ENCODE data around the gene GIPC1. TPM values are rescaled to one million over a fixed set of nuclear protein-coding genes. Genes with fewer than 3 reads are reported as not detected.

GIPC1 gene
- total RNA-seq, 1 donor from 2014 or later = 41.8 TPM

DNA sequence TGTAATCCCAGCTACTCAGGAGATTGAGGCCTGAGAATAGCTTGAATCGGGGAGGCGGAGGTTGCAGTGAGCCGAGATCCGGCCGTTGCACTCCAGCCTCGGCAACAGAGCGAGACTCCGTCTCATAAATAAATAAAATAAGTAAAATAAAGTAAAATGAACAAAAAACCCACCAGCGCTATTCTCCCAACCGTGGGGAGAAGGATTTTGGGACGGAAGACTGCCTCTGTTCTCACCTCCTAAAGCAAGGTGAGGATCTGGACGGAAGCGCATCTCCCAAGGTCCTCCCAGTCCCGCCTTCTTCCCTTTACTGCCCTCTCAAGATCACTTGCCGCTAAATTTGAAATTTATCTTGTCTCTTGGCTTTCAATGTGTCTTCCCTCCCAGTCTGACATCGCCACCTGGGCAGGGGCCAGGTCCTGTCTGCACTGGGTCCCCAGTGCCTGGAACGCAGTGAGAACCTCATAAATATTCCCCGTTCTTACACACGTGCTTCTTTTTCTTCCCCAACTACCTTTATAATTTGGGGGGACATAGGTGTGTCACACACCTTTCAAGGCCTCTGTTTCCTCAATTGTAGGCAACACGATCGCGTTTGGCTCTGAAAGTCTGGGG lies 23.4 kb upstream of the GIPC1 start:
- Histone ChIP-seq H3K4me3 (ENCODE audit: low read length in 3 of 3) (peak overlapping the region in 1 of 3 donors; percentile 30), H3K9ac (ENCODE audit: low read depth in 1 of 3, low read length in 3 of 3) (peak overlapping the region in 2 of 3 donors; percentile 74 to 83), H3K27me3 (ENCODE audit: control insufficient read depth in 3 of 3, insufficient read depth in 3 of 3, low read length in 3 of 3) (no peaks in the 10 kb centered on the region), H3K36me3 (ENCODE audit: control insufficient read depth in 3 of 3, insufficient read depth in 3 of 3, low read length in 3 of 3) (peaks cover 22 to 26% (median 25%) of the 10 kb centered on the region in 3 donors), H3K4me1 (ENCODE audit: control insufficient read depth in 3 of 3, insufficient read depth in 3 of 3, low read length in 3 of 3) (peaks cover 32 to 49% (median 40%) of the 10 kb centered on the region in 3 donors), H3K27ac (ENCODE audit: low read depth, low read length) (peak overlapping the region; percentile 96), H3K9me3 (ENCODE audit: control insufficient read depth in 3 of 3, low read length in 3 of 3) (no peaks in the 10 kb centered on the region)

- H3K27me3 ChIP-seq (ENCODE audit: control insufficient read depth in 3 of 3, insufficient read depth in 3 of 3, low read length in 3 of 3) = no peaks in the 10 kb centered on the region
Observed at GRCh38 chr19:14517840-14518505, 22.0 kb upstream of the GIPC1 start, which contains the start of gene DNAJB1. Gene DNAJB1, minus strand, starts transcription at chr19:14518397. Its CDS starts 48 bp downstream, at chr19:14518349.

GRCh38 chr19:14517446-14517839 lies 21.5 kb upstream of the GIPC1 start:
- Histone ChIP-seq H3K27ac (ENCODE audit: low read depth, low read length) (peak overlapping the region; percentile 99), H3K27me3 (ENCODE audit: control insufficient read depth in 3 of 3, insufficient read depth in 3 of 3, low read length in 3 of 3) (no peaks in the 10 kb centered on the region), H3K4me1 (ENCODE audit: control insufficient read depth in 3 of 3, insufficient read depth in 3 of 3, low read length in 3 of 3) (peaks cover 40 to 52% (median 50%) of the 10 kb centered on the region in 3 donors), H3K9ac (ENCODE audit: low read depth in 1 of 3, low read length in 3 of 3) (peak overlapping the region; percentile 80 to 100 (median 99)), H3K9me3 (ENCODE audit: control insufficient read depth in 3 of 3, low read length in 3 of 3) (no peaks in the 10 kb centered on the region), H3K36me3 (ENCODE audit: control insufficient read depth in 3 of 3, insufficient read depth in 3 of 3, low read length in 3 of 3) (peaks cover 25 to 33% (median 31%) of the 10 kb centered on the region in 3 donors), H3K4me3 (ENCODE audit: low read length in 3 of 3) (peak overlapping the region; percentile 79 to 96 (median 95))

More at GRCh38 chr19:14517840-14518505, 22.0 kb upstream of the GIPC1 start, which contains the start of gene DNAJB1:
- Histone ChIP-seq H3K9me3 (ENCODE audit: control insufficient read depth in 3 of 3, low read length in 3 of 3) (no peaks in the 10 kb centered on the region), H3K4me1 (ENCODE audit: control insufficient read depth in 3 of 3, insufficient read depth in 3 of 3, low read length in 3 of 3) (peaks cover 40 to 52% (median 47%) of the 10 kb centered on the region in 3 donors), H3K9ac (ENCODE audit: low read depth in 1 of 3, low read length in 3 of 3) (peak within 1 kb of the TSS; percentile 97 to 100 (median 99)), H3K27ac (ENCODE audit: low read depth, low read length) (peak within 1 kb of the TSS; percentile 99), H3K4me3 (ENCODE audit: low read length in 3 of 3) (peak within 1 kb of the TSS; percentile 89 to 96 (median 95)), H3K36me3 (ENCODE audit: control insufficient read depth in 3 of 3, insufficient read depth in 3 of 3, low read length in 3 of 3) (peaks cover 25 to 33% (median 31%) of the 10 kb centered on the region in 3 donors)

- Histone ChIP-seq H3K4me3 (ENCODE audit: low read length in 3 of 3) (peak overlapping the region; percentile 79 to 96 (median 95)), H3K9me3 (ENCODE audit: control insufficient read depth in 3 of 3, low read length in 3 of 3) (no peaks in the 10 kb centered on the region), H3K27me3 (ENCODE audit: control insufficient read depth in 3 of 3, insufficient read depth in 3 of 3, low read length in 3 of 3) (no peaks in the 10 kb centered on the region), H3K4me1 (ENCODE audit: control insufficient read depth in 3 of 3, insufficient read depth in 3 of 3, low read length in 3 of 3) (peaks cover 40 to 52% (median 50%) of the 10 kb centered on the region in 3 donors), H3K27ac (ENCODE audit: low read depth, low read length) (peak overlapping the region; percentile 99), H3K36me3 (ENCODE audit: control insufficient read depth in 3 of 3, insufficient read depth in 3 of 3, low read length in 3 of 3) (peaks cover 25 to 31% (median 31%) of the 10 kb centered on the region in 3 donors), H3K9ac (ENCODE audit: low read depth in 1 of 3, low read length in 3 of 3) (peak overlapping the region; percentile 80 to 100 (median 99))
Observed at GRCh38 chr19:14516746-14517438, 21.0 kb upstream of the GIPC1 start.

DNA sequence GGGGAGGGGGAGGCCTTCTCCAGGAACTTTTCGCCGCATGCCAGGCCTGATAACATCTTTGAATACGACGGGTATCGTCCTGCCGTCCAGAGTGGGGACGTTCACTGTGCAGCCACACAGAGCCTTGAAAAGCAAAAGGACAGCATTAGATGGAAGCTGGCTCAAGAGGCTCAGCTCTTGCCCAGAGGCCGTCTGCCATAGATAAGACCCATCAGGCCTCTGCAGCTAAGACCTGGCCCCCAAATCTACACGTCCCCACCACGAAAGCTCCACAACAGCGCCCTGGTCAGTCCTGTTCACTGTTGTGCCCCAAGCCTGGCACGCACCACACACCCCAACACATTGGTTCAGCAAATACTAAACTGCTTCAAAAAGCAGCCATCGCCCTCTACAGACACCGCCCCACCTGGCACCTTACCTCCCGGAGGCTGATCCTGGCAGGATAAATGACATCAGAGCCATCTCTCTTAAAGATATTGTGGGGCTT lies 20.2 kb upstream of the GIPC1 start:
- Histone ChIP-seq H3K4me3 (ENCODE audit: low read length in 3 of 3) (peak overlapping the region; percentile 79 to 96 (median 95)), H3K27me3 (ENCODE audit: control insufficient read depth in 3 of 3, insufficient read depth in 3 of 3, low read length in 3 of 3) (no peaks in the 10 kb centered on the region), H3K27ac (ENCODE audit: low read depth, low read length) (no peak overlapping the region), H3K4me1 (ENCODE audit: control insufficient read depth in 3 of 3, insufficient read depth in 3 of 3, low read length in 3 of 3) (peaks cover 40 to 52% (median 50%) of the 10 kb centered on the region in 3 donors), H3K9me3 (ENCODE audit: control insufficient read depth in 3 of 3, low read length in 3 of 3) (no peaks in the 10 kb centered on the region), H3K36me3 (ENCODE audit: control insufficient read depth in 3 of 3, insufficient read depth in 3 of 3, low read length in 3 of 3) (peaks cover 25 to 31% (median 30%) of the 10 kb centered on the region in 3 donors), H3K9ac (ENCODE audit: low read depth in 1 of 3, low read length in 3 of 3) (peak overlapping the region; percentile 54 to 99 (median 80))

DNA sequence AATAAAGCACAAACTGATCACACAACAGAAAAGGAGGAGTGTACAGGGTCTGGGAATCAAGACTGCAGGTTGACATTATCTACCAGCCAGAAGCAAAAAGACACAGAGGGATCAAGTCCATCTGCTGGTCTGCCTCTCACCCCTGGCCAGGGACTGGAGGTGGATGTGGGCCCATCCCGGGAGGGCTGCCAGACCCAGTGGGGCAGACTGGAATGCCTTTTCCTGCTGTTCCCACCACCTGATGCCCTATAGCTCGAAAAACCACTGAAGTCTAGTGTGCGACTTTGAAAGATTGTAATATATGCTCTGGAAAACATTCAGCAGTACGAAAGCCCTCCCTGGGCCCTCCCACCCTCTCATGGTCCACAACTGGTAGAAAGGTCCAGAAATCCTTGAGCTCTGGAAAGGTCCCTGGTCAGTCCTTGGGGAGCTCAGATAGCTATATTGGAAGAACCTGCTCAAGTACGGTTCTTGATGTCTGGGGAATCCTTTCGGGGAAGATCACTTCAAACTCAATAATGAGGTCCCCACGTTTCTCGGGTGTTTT lies 19.6 kb upstream of the GIPC1 start:
- no peak overlapping the region for H3K27ac ChIP-seq (ENCODE audit: low read depth, low read length)
- H3K4me1 ChIP-seq (ENCODE audit: control insufficient read depth in 3 of 3, insufficient read depth in 3 of 3, low read length in 3 of 3) = peaks cover 40 to 52% (median 50%) of the 10 kb centered on the region in 3 donors
- no peaks in the 10 kb centered on the region for H3K9me3 ChIP-seq (ENCODE audit: control insufficient read depth in 3 of 3, low read length in 3 of 3)
- peak overlapping the region; percentile 54 to 99 (median 80) for H3K9ac ChIP-seq (ENCODE audit: low read depth in 1 of 3, low read length in 3 of 3)
- peak overlapping the region; percentile 79 to 96 (median 95) for H3K4me3 ChIP-seq (ENCODE audit: low read length in 3 of 3)
- no peaks in the 10 kb centered on the region for H3K27me3 ChIP-seq (ENCODE audit: control insufficient read depth in 3 of 3, insufficient read depth in 3 of 3, low read length in 3 of 3)
- peaks cover 25 to 31% (median 30%) of the 10 kb centered on the region in 3 donors for H3K36me3 ChIP-seq (ENCODE audit: control insufficient read depth in 3 of 3, insufficient read depth in 3 of 3, low read length in 3 of 3)

GRCh38 chr19:14514215-14514863 lies 18.4 kb upstream of the GIPC1 start:
- H3K27ac ChIP-seq (ENCODE audit: low read depth, low read length) = peak overlapping the region; percentile 4
- H3K36me3 ChIP-seq (ENCODE audit: control insufficient read depth in 3 of 3, insufficient read depth in 3 of 3, low read length in 3 of 3) = peaks cover 25 to 31% (median 30%) of the 10 kb centered on the region in 3 donors
- H3K4me3 ChIP-seq (ENCODE audit: low read length in 3 of 3) = no peak overlapping the region
- no peaks in the 10 kb centered on the region for H3K27me3 ChIP-seq (ENCODE audit: control insufficient read depth in 3 of 3, insufficient read depth in 3 of 3, low read length in 3 of 3)
- H3K9ac ChIP-seq (ENCODE audit: low read depth in 1 of 3, low read length in 3 of 3) = peak overlapping the region in 2 of 3 donors; percentile 19 to 54
- peaks cover 43 to 48% (median 46%) of the 10 kb centered on the region in 3 donors for H3K4me1 ChIP-seq (ENCODE audit: control insufficient read depth in 3 of 3, insufficient read depth in 3 of 3, low read length in 3 of 3)
- no peaks in the 10 kb centered on the region for H3K9me3 ChIP-seq (ENCODE audit: control insufficient read depth in 3 of 3, low read length in 3 of 3)

GRCh38 chr19:14512406-14512961 lies 16.6 kb upstream of the GIPC1 start:
- no peak overlapping the region for H3K27ac ChIP-seq (ENCODE audit: low read depth, low read length)
- H3K9ac ChIP-seq (ENCODE audit: low read depth in 1 of 3, low read length in 3 of 3) = no peak overlapping the region
- H3K4me3 ChIP-seq (ENCODE audit: low read length in 3 of 3) = no peak overlapping the region
- H3K4me1 ChIP-seq (ENCODE audit: control insufficient read depth in 3 of 3, insufficient read depth in 3 of 3, low read length in 3 of 3) = peaks cover 42 to 47% (median 44%) of the 10 kb centered on the region in 3 donors
- H3K9me3 ChIP-seq (ENCODE audit: control insufficient read depth in 3 of 3, low read length in 3 of 3) = no peaks in the 10 kb centered on the region
- no peaks in the 10 kb centered on the region for H3K27me3 ChIP-seq (ENCODE audit: control insufficient read depth in 3 of 3, insufficient read depth in 3 of 3, low read length in 3 of 3)
- H3K36me3 ChIP-seq (ENCODE audit: control insufficient read depth in 3 of 3, insufficient read depth in 3 of 3, low read length in 3 of 3) = peaks cover 25 to 31% (median 30%) of the 10 kb centered on the region in 3 donors

DNA sequence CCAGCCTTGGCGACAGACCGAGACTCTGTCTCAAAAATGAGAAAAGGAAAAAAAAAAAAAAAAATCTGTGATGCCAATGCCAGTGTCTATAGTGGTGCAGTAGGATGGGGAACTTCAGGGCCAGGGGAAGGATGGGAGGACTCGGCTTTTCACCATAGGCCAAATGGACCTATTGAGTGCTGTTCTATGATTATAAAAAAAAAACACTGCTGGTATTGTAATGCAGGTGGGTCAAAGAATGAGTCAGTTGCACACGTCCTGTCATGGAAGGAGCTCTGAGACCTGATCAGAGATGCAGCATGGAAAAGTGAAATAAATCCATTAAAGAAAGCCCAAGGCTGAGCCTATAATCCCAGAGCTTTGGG lies 15.3 kb upstream of the GIPC1 start:
- Histone ChIP-seq H3K27me3 (ENCODE audit: control insufficient read depth in 3 of 3, insufficient read depth in 3 of 3, low read length in 3 of 3) (no peaks in the 10 kb centered on the region), H3K36me3 (ENCODE audit: control insufficient read depth in 3 of 3, insufficient read depth in 3 of 3, low read length in 3 of 3) (peaks cover 22 to 25% (median 23%) of the 10 kb centered on the region in 3 donors), H3K4me1 (ENCODE audit: control insufficient read depth in 3 of 3, insufficient read depth in 3 of 3, low read length in 3 of 3) (peaks cover 31 to 37% (median 34%) of the 10 kb centered on the region in 3 donors), H3K9me3 (ENCODE audit: control insufficient read depth in 3 of 3, low read length in 3 of 3) (no peaks in the 10 kb centered on the region), H3K4me3 (ENCODE audit: low read length in 3 of 3) (no peak overlapping the region), H3K9ac (ENCODE audit: low read depth in 1 of 3, low read length in 3 of 3) (no peak overlapping the region), H3K27ac (ENCODE audit: low read depth, low read length) (peak overlapping the region; percentile 23)
